Endodermal cell (in vitro differentiated cells): Measurements from ENCODE around the gene NUP210. TPM values are rescaled to one million over a fixed set of nuclear protein-coding genes. Genes with fewer than 3 reads are reported as not detected.

Experiments
- DNase-seq: peaks from one replicate; pipeline ENCODE4 v3.0.0-alpha.2; 2017
- H3K27ac ChIP-seq: 2 replicates; pipeline ENCODE4 v1.5.1; 2013; ENCODE audit warnings: mild to moderate bottlenecking, low read depth, low read length, moderate library complexity
- H3K27me3 ChIP-seq: 2 replicates; pipeline ENCODE4 v1.6.1; 2013; ENCODE audit warnings: mild to moderate bottlenecking, low read length, moderate library complexity; ENCODE audit not compliant: insufficient read depth, control insufficient read depth, poor library complexity, severe bottlenecking
- H3K36me3 ChIP-seq: 2 replicates; pipeline ENCODE4 v1.7.0; 2013; ENCODE audit warnings: mild to moderate bottlenecking, low read length, moderate library complexity; ENCODE audit not compliant: control insufficient read depth, insufficient read depth
- H3K4me1 ChIP-seq: one replicate; pipeline ENCODE4 v1.7.0; 2013; ENCODE audit warnings: low read length; ENCODE audit not compliant: control insufficient read depth, insufficient read depth
- H3K4me3 ChIP-seq: 2 replicates; pipeline ENCODE4 v1.5.1; 2013; ENCODE audit warnings: mild to moderate bottlenecking, low read length, moderate library complexity
- H3K9ac ChIP-seq: 2 replicates; pipeline ENCODE4 v1.6.1; 2013; ENCODE audit warnings: mild to moderate bottlenecking, low read length, moderate library complexity; ENCODE audit not compliant: poor library complexity, severe bottlenecking; ENCODE audit errors: extremely low read depth
- H3K9me3 ChIP-seq: 2 replicates; pipeline ENCODE4 v1.6.1; 2013; ENCODE audit warnings: mild to moderate bottlenecking, low read length, moderate library complexity; ENCODE audit not compliant: control insufficient read depth
- H3K27ac Mint-ChIP-seq: 2 replicates; pipeline ENCODE4 v1.8.0; 2020; ENCODE audit warnings: mixed read lengths
- H3K27me3 Mint-ChIP-seq: 2 replicates; pipeline ENCODE4 v1.8.0; 2021; ENCODE audit warnings: mild to moderate bottlenecking, mixed read lengths; ENCODE audit not compliant: insufficient read depth
- H3K36me3 Mint-ChIP-seq: 2 replicates; pipeline ENCODE4 v1.8.0; 2020; ENCODE audit warnings: low read depth, mixed read lengths
- H3K4me1 Mint-ChIP-seq: 2 replicates; pipeline ENCODE4 v1.8.0; 2020; ENCODE audit warnings: mixed read lengths
- H3K4me3 Mint-ChIP-seq: 2 replicates; pipeline ENCODE4 v1.8.0; 2020; ENCODE audit warnings: mild to moderate bottlenecking, moderate library complexity, mixed read lengths
- H3K9me3 Mint-ChIP-seq: 2 replicates; pipeline ENCODE4 v1.8.0; 2020; ENCODE audit warnings: mild to moderate bottlenecking, mixed read lengths
- WGBS, 2 experiments: methylation state at CpG; one replicate each; pipeline versions ENCODE4 v1.1.5 to v1.1.7; 2013; ENCODE audit warnings: missing lambda C conversion rate in 2 of 2, mixed read lengths in 1 of 2; ENCODE audit not compliant: insufficient coverage in 1 of 2, insufficient read length in 1 of 2; 5-methylcytosine and 5-hydroxymethylcytosine counted together
- total RNA-seq, 2 donors: library from RNA; stranded (reverse); fragmentation: NEBNext Ultra II Directional in 1 of 2; extraction: Animal tissue kit (Norgen Biotek cat#: 25700) in 1 of 2; gene quantifications; 2 replicates in 1 of 2; 3 replicates in 1 of 2; pipeline ENCODE4 v1.2.1, GENCODE V29; 2021
- TF ChIP-seq, protein P1 (sequence below): fragments of 200-600 bp; sonication (generic); conservative IDR thresholded peaks from 2 replicates; pipeline ENCODE4 v1.5.0; 2021; ENCODE audit warnings: antibody characterized with exemption, mild to moderate bottlenecking

The NUP210 gene
- total RNA-seq, 2 donors from 2014 or later, result 43.0 to 62.3 TPM

DNA sequence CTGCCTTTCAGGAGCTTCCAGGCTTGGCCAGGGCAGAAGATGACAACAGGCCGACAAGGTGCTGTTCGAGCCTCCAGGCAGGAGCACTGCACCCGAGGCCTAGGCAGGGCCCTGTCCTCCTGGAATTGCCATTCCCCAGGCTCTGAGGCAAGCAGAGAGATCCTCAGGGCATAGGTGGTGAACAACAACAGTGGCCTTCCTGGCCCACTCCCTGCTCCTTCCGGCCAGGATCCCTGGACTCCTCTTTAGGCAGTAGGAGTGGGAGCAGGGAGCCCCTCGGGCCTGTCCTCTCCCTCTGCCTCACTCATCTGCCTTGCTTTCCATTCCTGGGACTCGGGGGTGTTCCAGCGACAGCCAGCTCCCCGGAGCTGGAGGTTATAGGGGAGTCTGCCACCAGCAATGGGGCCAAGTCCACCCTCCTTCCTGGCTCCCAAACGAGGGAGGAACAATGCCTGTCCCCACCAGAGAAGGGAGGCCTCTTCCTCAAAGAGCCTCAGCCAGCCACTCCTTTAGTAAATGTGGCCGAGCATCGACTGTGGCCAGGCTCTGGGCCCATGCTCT lies 135.0 kb downstream of the NUP210 start:
- Mint-ChIP-seq H3K27ac (no peak overlapping the region), H3K27me3 (peaks cover 30% of the 10 kb centered on the region), H3K4me3 (no peak overlapping the region), H3K9me3 (peaks cover 24% of the 10 kb centered on the region), H3K4me1 (peaks cover 2% of the 10 kb centered on the region), H3K36me3 (no peaks in the 10 kb centered on the region)
- TF ChIP-seq, protein P1, sequence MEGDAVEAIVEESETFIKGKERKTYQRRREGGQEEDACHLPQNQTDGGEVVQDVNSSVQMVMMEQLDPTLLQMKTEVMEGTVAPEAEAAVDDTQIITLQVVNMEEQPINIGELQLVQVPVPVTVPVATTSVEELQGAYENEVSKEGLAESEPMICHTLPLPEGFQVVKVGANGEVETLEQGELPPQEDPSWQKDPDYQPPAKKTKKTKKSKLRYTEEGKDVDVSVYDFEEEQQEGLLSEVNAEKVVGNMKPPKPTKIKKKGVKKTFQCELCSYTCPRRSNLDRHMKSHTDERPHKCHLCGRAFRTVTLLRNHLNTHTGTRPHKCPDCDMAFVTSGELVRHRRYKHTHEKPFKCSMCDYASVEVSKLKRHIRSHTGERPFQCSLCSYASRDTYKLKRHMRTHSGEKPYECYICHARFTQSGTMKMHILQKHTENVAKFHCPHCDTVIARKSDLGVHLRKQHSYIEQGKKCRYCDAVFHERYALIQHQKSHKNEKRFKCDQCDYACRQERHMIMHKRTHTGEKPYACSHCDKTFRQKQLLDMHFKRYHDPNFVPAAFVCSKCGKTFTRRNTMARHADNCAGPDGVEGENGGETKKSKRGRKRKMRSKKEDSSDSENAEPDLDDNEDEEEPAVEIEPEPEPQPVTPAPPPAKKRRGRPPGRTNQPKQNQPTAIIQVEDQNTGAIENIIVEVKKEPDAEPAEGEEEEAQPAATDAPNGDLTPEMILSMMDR, result no peak
- WGBS, 2 experiments, result 58 to 89% methylated on average over 2 to 11 of the region's 11 CpGs
- DNase-seq, result no peak
- Histone ChIP-seq H3K27ac (no peak overlapping the region), H3K4me3 (no peak overlapping the region), H3K9ac (no peak overlapping the region), H3K4me1 (no peaks in the 10 kb centered on the region), H3K27me3 (peaks cover 34% of the 10 kb centered on the region), H3K36me3 (no peaks in the 10 kb centered on the region), H3K9me3 (peaks cover 16% of the 10 kb centered on the region)

DNA sequence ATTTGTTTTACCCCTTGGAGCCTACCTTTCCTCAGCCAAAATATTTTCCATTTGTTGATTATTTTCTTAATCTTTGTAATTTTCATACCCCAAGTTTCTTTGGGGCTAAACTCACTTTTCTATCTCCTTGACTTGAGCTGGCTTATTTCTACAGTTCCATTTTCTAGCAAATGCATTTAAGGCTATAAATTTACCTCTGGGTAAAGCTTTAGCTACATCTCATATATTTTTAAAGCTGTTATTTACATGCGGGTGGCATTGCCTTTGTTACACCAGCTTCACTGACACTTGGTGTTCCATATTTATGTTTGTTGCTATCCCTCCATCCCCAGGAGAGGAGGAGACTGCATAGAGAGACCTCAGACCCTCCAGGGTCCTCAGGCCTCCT lies 136.3 kb downstream of the NUP210 start:
- no peak overlapping the region for H3K27ac Mint-ChIP-seq
- peaks cover 24% of the 10 kb centered on the region for H3K9me3 Mint-ChIP-seq

DNA sequence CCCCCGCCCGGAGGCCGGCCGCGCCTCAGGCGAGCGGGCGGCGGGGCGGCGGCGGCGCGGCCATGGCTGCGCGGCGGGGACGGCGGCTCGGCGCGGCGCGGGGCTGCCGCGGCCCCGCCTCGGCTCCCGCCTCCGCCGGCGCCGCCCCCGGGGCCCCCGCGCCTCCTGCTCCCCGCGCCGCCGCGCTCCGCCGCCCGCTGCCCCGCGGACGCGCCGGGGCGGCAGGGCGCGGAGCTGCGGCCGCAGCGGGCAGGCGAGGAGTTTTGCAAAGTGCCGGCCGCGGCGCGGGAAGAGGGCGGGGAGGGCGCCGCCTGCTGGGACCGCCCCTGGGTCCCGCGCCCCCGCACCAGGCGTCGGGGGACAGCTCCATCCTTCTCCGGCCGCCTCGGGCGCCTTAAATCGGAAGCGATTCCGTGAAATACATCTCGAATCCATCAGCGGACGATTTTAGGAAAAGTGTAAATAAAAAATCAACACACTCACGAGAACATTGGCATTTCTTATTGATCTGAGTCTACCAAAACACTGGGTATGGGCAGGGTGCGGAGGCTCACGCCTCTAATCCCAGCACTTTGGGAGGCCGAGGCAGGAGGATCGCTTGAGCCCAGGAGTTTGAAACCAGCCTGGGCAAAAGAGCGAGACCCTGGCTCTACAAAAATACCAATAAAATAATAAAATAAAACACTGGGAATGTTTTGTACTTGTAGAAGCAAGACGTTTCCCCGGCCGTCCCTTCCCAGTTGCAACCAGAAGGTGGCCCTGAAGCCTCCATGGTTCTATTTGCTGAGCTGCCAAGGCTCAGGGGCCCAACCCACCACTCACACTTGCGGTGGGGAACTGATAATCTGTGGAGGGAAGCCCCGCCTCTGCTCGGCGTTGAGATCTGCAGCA lies 136.9 kb downstream of the NUP210 start:
- WGBS, 2 experiments, result 4 to 5% methylated on average over 38 to 93 of the region's 93 CpGs
- no peak overlapping the region for H3K27ac Mint-ChIP-seq
- Histone ChIP-seq H3K9me3 (peaks cover 16% of the 10 kb centered on the region), H3K36me3 (no peaks in the 10 kb centered on the region), H3K27me3 (peaks cover 34% of the 10 kb centered on the region), H3K4me3 (peak overlapping the region; percentile 73), H3K27ac (no peak overlapping the region), H3K9ac (no peak overlapping the region), H3K4me1 (no peaks in the 10 kb centered on the region)
- H3K36me3 Mint-ChIP-seq, result no peaks in the 10 kb centered on the region
- peaks cover 24% of the 10 kb centered on the region for H3K9me3 Mint-ChIP-seq
- DNase-seq, result peak; percentile 91
- peaks cover 30% of the 10 kb centered on the region for H3K27me3 Mint-ChIP-seq
- TF ChIP-seq, protein P1, result peak; percentile 78
- peak overlapping the region; percentile 58 for H3K4me3 Mint-ChIP-seq
- peaks cover 2% of the 10 kb centered on the region for H3K4me1 Mint-ChIP-seq

More for the DNA sequence above, 136.3 kb downstream of the NUP210 start:
- Mint-ChIP-seq H3K4me3 (peak overlapping the region; percentile 58), H3K27me3 (peaks cover 30% of the 10 kb centered on the region), H3K4me1 (peaks cover 2% of the 10 kb centered on the region), H3K36me3 (no peaks in the 10 kb centered on the region)
- no peak for DNase-seq
- no peaks in the 10 kb centered on the region for H3K36me3 ChIP-seq
- no peaks in the 10 kb centered on the region for H3K4me1 ChIP-seq
- peak overlapping the region; percentile 73 for H3K4me3 ChIP-seq
- TF ChIP-seq, protein P1, result no peak
- 85 to 100% methylated on average over 1 of the region's 1 CpG for WGBS, 2 experiments
- no peak overlapping the region for H3K27ac ChIP-seq
- H3K9me3 ChIP-seq, result peaks cover 16% of the 10 kb centered on the region
- no peak overlapping the region for H3K9ac ChIP-seq
- peaks cover 34% of the 10 kb centered on the region for H3K27me3 ChIP-seq
